ENCODE measurements around the gene KEL. TPM values are rescaled to one million over a fixed set of nuclear protein-coding genes. Genes with fewer than 3 reads are reported as not detected.

KEL gene
- total and polyA plus RNA-seq, 2 of the 4 experiments (the other 2 are of a cell fraction): 0.03 TPM; not detected in 1

- H2BK120ac ChIP-seq (ENCODE audit: low read depth, low read length): no peak overlapping the region
- no peak overlapping the region for H4K91ac ChIP-seq (ENCODE audit: insufficient read depth, low read depth, low read length)
- no peaks in the 10 kb centered on the region for H3K36me3 ChIP-seq (ENCODE audit: control insufficient read depth, insufficient read depth, low read length)
- H2AK9ac ChIP-seq (replicated peaks; ENCODE audit: low read depth, low read length, poor library complexity): no peak overlapping the region
- no peak for TF ChIP-seq MAFK (IDR thresholded peaks at IDR 0.05; ENCODE audit: low read depth, low read length)
- no peak for TF ChIP-seq POLR2A (IDR thresholded peaks at IDR 0.05; ENCODE audit: low read depth, low read length)
- H3K4me3 ChIP-seq (ENCODE audit: insufficient read depth, low read depth, low read length): no peak overlapping the region
- BruUV-seq (replicated peaks): no TSS peak
- no peak for ATAC-seq (ENCODE audit: low read depth)
- H3K18ac ChIP-seq (ENCODE audit: low read depth, low read length): no peak overlapping the region
- no peak overlapping the region for H4K8ac ChIP-seq (ENCODE audit: low read depth in 2 of 2, low read length in 2 of 2)
- no peaks in the 10 kb centered on the region for H3K4me1 ChIP-seq (ENCODE audit: control insufficient read depth, insufficient read depth, low read length)
- POLR2A ChIA-PET (ENCODE audit: unreplicated experiment): no interaction called here
- H2AK5ac ChIP-seq (ENCODE audit: low read depth, low read length): no peak overlapping the region
- peaks cover 14% of the 10 kb centered on the region; the same call in 1 of the 2 replicates for H3K9me3 ChIP-seq (ENCODE audit: control insufficient read depth, insufficient read depth, low read length)
- no peak overlapping the region for H2BK20ac ChIP-seq (ENCODE audit: low read depth, low read length)
- H2AFZ ChIP-seq (replicated peaks; ENCODE audit: low read length, poor library complexity): no peak overlapping the region
- H2BK15ac ChIP-seq (ENCODE audit: low read depth, low read length): no peak overlapping the region
- no peak overlapping the region for H4K5ac ChIP-seq (ENCODE audit: low read depth, low read length)
- in situ Hi-C loops (cut with MboI; ENCODE audit: low sequenced_read_pairs) (no loop called here), dilution Hi-C loops (cut with HindIII; ENCODE audit: low sequenced_read_pairs, unreplicated experiment) (no loop called here), intact Hi-C loops (cut with micrococcal nuclease) (no loop called here)
- no peak for DNase-seq
- H4K20me1 ChIP-seq (ENCODE audit: insufficient read depth, low read length): no peaks in the 10 kb centered on the region
- no peak overlapping the region for H3K23ac ChIP-seq (ENCODE audit: low read depth, low read length)
- H3K79me1 ChIP-seq (ENCODE audit: low read depth in 1 of 2, low read length in 2 of 2): no peaks in the 10 kb centered on the region
- no peak overlapping the region for H3K4me2 ChIP-seq (ENCODE audit: low read depth, low read length)
- H3K14ac ChIP-seq (replicated peaks; ENCODE audit: low read depth, low read length): no peak overlapping the region
- WGBS, 2 experiments (ENCODE audit: extremely low coverage in 2 of 2, insufficient read length in 1 of 2): 20% methylated on average over 1 of the region's 7 CpGs; no CpG with 5 or more reads in 1 of the 2 experiments
- no peak overlapping the region for H3K27ac ChIP-seq (ENCODE audit: insufficient read depth, low read length)
- H2BK5ac ChIP-seq (ENCODE audit: low read depth, low read length, poor library complexity, severe bottlenecking): no peak overlapping the region
- no peak overlapping the region for H3K4ac ChIP-seq (ENCODE audit: low read depth, low read length)
- CTCF ChIA-PET: no interaction called here
- H3K9me1 ChIP-seq (ENCODE audit: insufficient read depth, low read length): no peaks in the 10 kb centered on the region
- no peak overlapping the region for H3K56ac ChIP-seq (ENCODE audit: extremely low read depth, insufficient read depth, low read length)
- no peaks in the 10 kb centered on the region for H3K27me3 ChIP-seq (ENCODE audit: control insufficient read depth, insufficient read depth, low read length)
- no peak overlapping the region for H3K9ac ChIP-seq (ENCODE audit: low read depth, low read length)
Measured at GRCh38 chr7:142943706-142944268, 18.4 kb downstream of the KEL start.
